Uterus (tissue), 4 donors: Measurements from ENCODE around the gene NTSR1. TPM values are rescaled to one million over a fixed set of nuclear protein-coding genes. Genes with fewer than 3 reads are reported as not detected.

ENCODE experiments used
- DNase-seq, 2 donors: peaks; one replicate each; pipeline ENCODE4 v3.0.0-alpha.2; 2019 to 2020
- H3K27ac ChIP-seq, 2 donors: fragments of 200-600 bp; sonication (generic); 1 replicate in 1 of 2; 2 replicates in 1 of 2; pipeline ENCODE4 v1.5.1; 2016 to 2018
- H3K27me3 ChIP-seq, 2 donors: fragments of 200-600 bp; sonication (generic); one replicate each; pipeline ENCODE4 v1.5.1; 2018 to 2019; ENCODE audit warnings: control low read depth in 1 of 2
- H3K36me3 ChIP-seq, 2 donors: fragments of 200-600 bp; sonication (generic); one replicate each; pipeline ENCODE4 v1.5.1; 2019; ENCODE audit warnings: control low read depth in 1 of 2
- H3K4me1 ChIP-seq, 2 donors: fragments of 200-600 bp; sonication (generic); one replicate each; pipeline ENCODE4 v1.5.1; 2018 to 2019; ENCODE audit warnings: control low read depth in 1 of 2
- H3K4me3 ChIP-seq, 2 donors: fragments of 200-600 bp; sonication (generic); 1 replicate in 1 of 2; 2 replicates in 1 of 2; pipeline ENCODE4 v1.5.1; 2018 to 2019; ENCODE audit warnings: mild to moderate bottlenecking in 1 of 2
- H3K9me3 ChIP-seq, 2 donors: fragments of 200-600 bp; sonication (generic); one replicate each; pipeline ENCODE4 v1.5.1; 2019; ENCODE audit warnings: control low read depth in 1 of 2
- CTCF ChIP-seq, 4 experiments: fragments of 200-600 bp in 2 of 4; fragments of 450-650 bp in 2 of 4; sonication (generic) in 2 of 4; IDR thresholded peaks; one replicate each; pipeline ENCODE4 v1.5.1; 2016 to 2019; ENCODE audit warnings: antibody characterized with exemption in 4 of 4, mild to moderate bottlenecking in 2 of 4, moderate library complexity in 1 of 4
- POLR2A ChIP-seq, 2 donors: fragments of 450-650 bp; IDR thresholded peaks; one replicate each; pipeline ENCODE4 v1.6.1; 2016; ENCODE audit warnings: antibody characterized with exemption in 2 of 2, mild to moderate bottlenecking in 1 of 2, moderate library complexity in 1 of 2
- intact Hi-C: fragments of 100-400 bp; cut with DNase I; formaldehyde crosslinking; loops from one replicate; pipeline ENCODE4 v1.15.1; 2023; ENCODE audit warnings: low total_unique reads
- total RNA-seq, 4 donors: library from RNA; depleted of rRNA in 3 of 4; stranded (reverse); fragments of >200 nt in 3 of 4; gene quantifications; one replicate each; pipeline versions ENCODE4 v1.1.0 to v1.2.4, GENCODE V29; 2014 to 2023
- donor health status: DM: yes; HTN: yes; CAD: no.

Gene NTSR1
- total RNA-seq, 4 donors from 2014 or later: not detected

DNA sequence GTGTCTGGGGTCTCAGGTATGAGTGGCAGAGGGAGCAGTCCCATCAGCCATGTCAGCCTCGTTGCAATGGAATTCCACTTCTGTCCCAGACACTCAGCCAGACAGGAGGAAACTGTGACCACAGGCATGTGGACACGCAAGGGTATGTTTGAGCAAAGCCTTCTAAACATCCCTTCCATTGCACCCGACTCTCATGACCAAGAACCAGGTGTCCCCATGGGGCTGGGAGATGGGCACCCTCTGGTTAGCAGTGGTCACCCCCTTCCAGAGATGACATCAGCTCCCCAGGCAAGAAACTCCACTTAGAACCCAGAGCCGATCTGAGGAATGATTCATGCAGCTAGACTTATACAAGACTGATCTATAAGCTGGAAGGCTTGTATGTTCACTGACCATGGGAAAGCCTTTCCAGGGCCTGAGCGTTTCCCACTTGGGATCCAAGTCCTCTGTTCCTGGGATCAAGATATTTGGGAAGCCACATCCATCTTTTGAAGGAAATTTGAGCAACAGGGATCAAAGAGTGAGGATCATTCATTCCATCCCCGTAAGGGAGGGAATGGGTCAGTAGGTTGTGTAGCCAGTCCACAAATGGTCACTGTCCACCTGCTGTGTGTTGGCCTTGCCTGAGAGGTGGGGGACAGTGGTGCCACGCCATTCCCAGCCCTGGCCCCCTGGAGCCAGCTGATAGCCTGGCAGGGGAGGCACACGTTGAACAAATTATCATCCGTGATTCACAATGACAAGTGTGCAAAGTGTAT is 83.7 kb downstream of the NTSR1 start:
- no peak for DNase-seq
- Histone ChIP-seq H3K36me3 (no peaks in the 10 kb centered on the region), H3K9me3 (no peaks in the 10 kb centered on the region), H3K4me3 (no peak overlapping the region), H3K4me1 (peaks cover 0 to 10% of the 10 kb centered on the region in 2 donors), H3K27me3 (no peaks in the 10 kb centered on the region), H3K27ac (no peak overlapping the region)
- intact Hi-C loops: no loop called here
- TF ChIP-seq POLR2A (IDR thresholded peaks at IDR 0.05): no peak
- no peak for TF ChIP-seq CTCF (IDR thresholded peaks at IDR 0.05)

- Histone ChIP-seq H3K4me1 (peaks cover 0 to 10% of the 10 kb centered on the region in 2 donors), H3K27me3 (no peaks in the 10 kb centered on the region), H3K4me3 (peak overlapping the region; percentile 37 to 55), H3K9me3 (no peaks in the 10 kb centered on the region), H3K27ac (peak overlapping the region; percentile 83 to 96), H3K36me3 (no peaks in the 10 kb centered on the region)
- TF ChIP-seq CTCF (IDR thresholded peaks at IDR 0.05) (no peak), POLR2A (IDR thresholded peaks at IDR 0.05) (no peak)
- intact Hi-C loops: no loop called here
- DNase-seq: no peak
These were observed 84.5 kb downstream of the NTSR1 start for GRCh38 chr20:62792940-62793756.

DNA sequence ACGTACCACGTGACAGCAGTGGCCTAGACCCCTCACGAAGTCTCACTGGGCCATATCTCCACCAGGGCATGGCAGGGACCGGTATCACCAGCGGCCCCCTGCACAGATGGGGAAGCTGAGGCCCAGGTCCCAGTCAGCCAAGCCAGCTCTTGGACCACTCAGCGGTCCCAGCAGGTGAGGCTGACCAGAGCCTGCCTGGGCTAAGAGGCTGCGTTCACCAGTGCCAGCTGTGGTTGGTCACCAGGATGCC is 85.0 kb downstream of the NTSR1 start:
- Histone ChIP-seq H3K27me3 (no peaks in the 10 kb centered on the region), H3K9me3 (no peaks in the 10 kb centered on the region), H3K27ac (peak overlapping the region; percentile 83 to 96), H3K36me3 (no peaks in the 10 kb centered on the region), H3K4me1 (peaks cover 0 to 10% of the 10 kb centered on the region in 2 donors), H3K4me3 (peak overlapping the region; percentile 37 to 55)
- no peak for DNase-seq
- TF ChIP-seq POLR2A (IDR thresholded peaks at IDR 0.05) (no peak), CTCF (IDR thresholded peaks at IDR 0.05) (no peak)
- intact Hi-C loops: no loop called here

- TF ChIP-seq POLR2A (IDR thresholded peaks at IDR 0.05) (peak; percentile 86 to 94), CTCF (IDR thresholded peaks at IDR 0.05) (peak in 2 of 4 experiments; percentile 16 to 24)
- Histone ChIP-seq H3K27me3 (no peaks in the 10 kb centered on the region), H3K4me3 (peak overlapping the region; percentile 46 to 55), H3K9me3 (no peaks in the 10 kb centered on the region), H3K27ac (peak overlapping the region; percentile 96 to 97), H3K36me3 (no peaks in the 10 kb centered on the region), H3K4me1 (peaks cover 0 to 10% of the 10 kb centered on the region in 2 donors)
- DNase-seq: peak; percentile 96 to 98
- intact Hi-C loops: no loop called here
These were observed 85.5 kb downstream of the NTSR1 start for GRCh38 chr20:62794007-62794724.
